Astrocyte (in vitro differentiated cells and primary cell): ENCODE data around the gene GPBAR1.

Source experiments
- CTCF ChIP-seq: IDR thresholded peaks from 2 replicates; pipeline ENCODE4 v1.5.1; 2011; ENCODE audit warnings: low read depth, mild to moderate bottlenecking, inconsistent platforms, low read length, moderate library complexity; ENCODE audit not compliant: insufficient read depth
- EZH2 ChIP-seq: IDR thresholded peaks from 2 replicates; pipeline ENCODE4 v1.6.1; 2012; ENCODE audit warnings: mild to moderate bottlenecking, low read length, inconsistent platforms; ENCODE audit not compliant: insufficient read depth

DNA sequence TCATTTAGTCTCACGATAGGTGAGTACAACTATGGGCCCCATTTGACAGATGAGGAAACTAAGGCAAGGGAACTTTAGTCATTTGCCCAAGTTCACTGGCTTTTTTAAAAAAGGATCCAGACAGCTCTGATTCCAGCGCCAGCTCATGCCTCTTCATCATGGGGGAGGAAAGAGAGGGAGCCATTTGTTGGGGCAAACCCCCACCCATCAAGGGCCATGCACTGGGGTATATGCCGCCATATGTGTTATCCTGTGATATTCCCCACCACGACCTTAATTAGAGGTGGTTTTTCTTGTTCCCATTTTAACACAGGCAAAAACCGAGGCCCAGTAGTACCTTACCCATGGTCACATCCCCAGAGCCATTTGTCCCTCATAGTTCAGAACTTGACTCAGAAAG, 649 bp upstream of the GPBAR1 start:
- TF ChIP-seq CTCF (no peak), EZH2 (no peak)
